IgD-negative memory B cell (primary cell): ENCODE measurements around the gene PROS1. TPM values are rescaled to one million over a fixed set of nuclear protein-coding genes. Genes with fewer than 3 reads are reported as not detected.
"Not testable (repeated sequence)": the region's sequence is repeated elsewhere in the genome, so short reads cannot be mapped to it uniquely, and the experiment has no call there.

ENCODE experiments used
- H3K27ac Mint-ChIP-seq, 3 donors: one replicate each; pipeline ENCODE4 v1.8.0; 2020 to 2022; ENCODE audit warnings: mild to moderate bottlenecking in 3 of 3, mixed read lengths in 3 of 3, moderate library complexity in 1 of 3
- H3K27me3 Mint-ChIP-seq: one replicate; pipeline ENCODE4 v1.8.0; 2021; ENCODE audit warnings: mixed read lengths
- H3K36me3 Mint-ChIP-seq: one replicate; pipeline ENCODE4 v1.8.0; 2020; ENCODE audit warnings: mild to moderate bottlenecking, mixed read lengths
- H3K4me1 Mint-ChIP-seq, 3 donors: one replicate each; pipeline ENCODE4 v1.8.0; 2020 to 2022; ENCODE audit warnings: mixed read lengths in 3 of 3, mild to moderate bottlenecking in 1 of 3
- H3K4me3 Mint-ChIP-seq, 4 donors: one replicate each; pipeline ENCODE4 v1.8.0; 2020 to 2022; ENCODE audit warnings: mild to moderate bottlenecking in 4 of 4, mixed read lengths in 4 of 4, moderate library complexity in 3 of 4
- H3K9me3 Mint-ChIP-seq, 3 donors: one replicate each; pipeline ENCODE4 v1.8.0; 2020 to 2021; ENCODE audit warnings: mixed read lengths in 3 of 3, mild to moderate bottlenecking in 1 of 3
- polyA plus RNA-seq: library from polyadenylated mRNA; unstranded; fragments of 300-500 nt; fragmentation: Illumina TruSeq; gene quantifications from one replicate; pipeline ENCODE4 v1.2.3, GENCODE V29; 2021

PROS1 gene
- polyA plus RNA-seq, 1 donor from 2014 or later = 0.26 TPM

- Mint-ChIP-seq H3K27me3 (no peaks in the 10 kb centered on the region), H3K36me3 (no peaks in the 10 kb centered on the region), H3K9me3 (peaks cover 0 to 5% (median 0%) of the 10 kb centered on the region in 3 donors), H3K27ac (peak overlapping the region in 1 of 3 donors; percentile 87), H3K4me3 (no peak overlapping the region), H3K4me1 (no peaks in the 10 kb centered on the region)
These were observed 106.3 kb downstream of the PROS1 start for GRCh38 chr3:93867425-93867824.

- Mint-ChIP-seq H3K4me1 (no peaks in the 10 kb centered on the region), H3K36me3 (no peaks in the 10 kb centered on the region), H3K27ac (no peak overlapping the region), H3K27me3 (no peaks in the 10 kb centered on the region), H3K4me3 (no peak overlapping the region), H3K9me3 (peaks cover 0 to 2% (median 0%) of the 10 kb centered on the region in 3 donors)
These were observed 112.7 kb downstream of the PROS1 start for GRCh38 chr3:93861017-93861416.

- H3K36me3 Mint-ChIP-seq = no peaks in the 10 kb centered on the region
These were observed 118.3 kb downstream of the PROS1 start for GRCh38 chr3:93855401-93855800.

GRCh38 chr3:93852228-93852627, 121.5 kb downstream of the PROS1 start:
- H3K27ac Mint-ChIP-seq, H3K4me1 Mint-ChIP-seq, H3K36me3 Mint-ChIP-seq, H3K9me3 Mint-ChIP-seq, H3K4me3 Mint-ChIP-seq, H3K27me3 Mint-ChIP-seq: not testable (repeated sequence)

More at GRCh38 chr3:93855401-93855800, 118.3 kb downstream of the PROS1 start:
- peaks cover 1% of the 10 kb centered on the region for H3K27me3 Mint-ChIP-seq
- no peak overlapping the region for H3K27ac Mint-ChIP-seq
- H3K9me3 Mint-ChIP-seq = peaks cover 0 to 2% (median 0%) of the 10 kb centered on the region in 3 donors
- H3K4me1 Mint-ChIP-seq = no peaks in the 10 kb centered on the region
- H3K4me3 Mint-ChIP-seq = no peak overlapping the region

GRCh38 chr3:93843981-93844380, 129.7 kb downstream of the PROS1 start:
- Mint-ChIP-seq H3K4me1 (no peaks in the 10 kb centered on the region), H3K27me3 (no peaks in the 10 kb centered on the region), H3K27ac (no peak overlapping the region), H3K36me3 (no peaks in the 10 kb centered on the region), H3K9me3 (peaks cover 0 to 6% (median 2%) of the 10 kb centered on the region in 3 donors), H3K4me3 (no peak overlapping the region)

GRCh38 chr3:93839193-93839592, 134.5 kb downstream of the PROS1 start:
- H3K4me1 Mint-ChIP-seq, H3K4me3 Mint-ChIP-seq, H3K9me3 Mint-ChIP-seq, H3K27me3 Mint-ChIP-seq, H3K27ac Mint-ChIP-seq, H3K36me3 Mint-ChIP-seq: not testable (repeated sequence)

Other genes with a start within 250 kb of the PROS1 start
- gene ARL13B, start 6.3 kb upstream of the PROS1 start, polyA plus RNA-seq = 7.2 TPM
- 0.26 TPM for gene STX19, start 54.7 kb upstream of the PROS1 start, polyA plus RNA-seq
- 2.5 TPM for gene DHFR2, start 89.0 kb upstream of the PROS1 start, polyA plus RNA-seq
- 8.7 TPM for gene NSUN3, start 89.2 kb upstream of the PROS1 start, polyA plus RNA-seq